ENCODE results near the gene OLFM1. TPM values are rescaled to one million over a fixed set of nuclear protein-coding genes. Genes with fewer than 3 reads are reported as not detected.

OLFM1 gene
- total RNA-seq, 4 donors from 2014 or later, result 8.5 to 73.9 (median 19.1) TPM

GRCh38 chr9:135050072-135050990 lies 37.1 kb upstream of the OLFM1 start:
- intact Hi-C loops (cut with DNase I; ENCODE audit: low total_unique reads), result no loop called here
- Histone ChIP-seq H3K27me3 (no peaks in the 10 kb centered on the region), H3K27ac (no peak overlapping the region), H3K36me3 (no peaks in the 10 kb centered on the region), H3K4me3 (no peak overlapping the region), H3K9me3 (no peaks in the 10 kb centered on the region), H3K4me1 (no peaks in the 10 kb centered on the region)
- no peak for DNase-seq
- no peak for TF ChIP-seq POLR2A (IDR thresholded peaks at IDR 0.05)
- TF ChIP-seq, protein P1, sequence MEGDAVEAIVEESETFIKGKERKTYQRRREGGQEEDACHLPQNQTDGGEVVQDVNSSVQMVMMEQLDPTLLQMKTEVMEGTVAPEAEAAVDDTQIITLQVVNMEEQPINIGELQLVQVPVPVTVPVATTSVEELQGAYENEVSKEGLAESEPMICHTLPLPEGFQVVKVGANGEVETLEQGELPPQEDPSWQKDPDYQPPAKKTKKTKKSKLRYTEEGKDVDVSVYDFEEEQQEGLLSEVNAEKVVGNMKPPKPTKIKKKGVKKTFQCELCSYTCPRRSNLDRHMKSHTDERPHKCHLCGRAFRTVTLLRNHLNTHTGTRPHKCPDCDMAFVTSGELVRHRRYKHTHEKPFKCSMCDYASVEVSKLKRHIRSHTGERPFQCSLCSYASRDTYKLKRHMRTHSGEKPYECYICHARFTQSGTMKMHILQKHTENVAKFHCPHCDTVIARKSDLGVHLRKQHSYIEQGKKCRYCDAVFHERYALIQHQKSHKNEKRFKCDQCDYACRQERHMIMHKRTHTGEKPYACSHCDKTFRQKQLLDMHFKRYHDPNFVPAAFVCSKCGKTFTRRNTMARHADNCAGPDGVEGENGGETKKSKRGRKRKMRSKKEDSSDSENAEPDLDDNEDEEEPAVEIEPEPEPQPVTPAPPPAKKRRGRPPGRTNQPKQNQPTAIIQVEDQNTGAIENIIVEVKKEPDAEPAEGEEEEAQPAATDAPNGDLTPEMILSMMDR (IDR thresholded peaks at IDR 0.05), result no peak

DNA sequence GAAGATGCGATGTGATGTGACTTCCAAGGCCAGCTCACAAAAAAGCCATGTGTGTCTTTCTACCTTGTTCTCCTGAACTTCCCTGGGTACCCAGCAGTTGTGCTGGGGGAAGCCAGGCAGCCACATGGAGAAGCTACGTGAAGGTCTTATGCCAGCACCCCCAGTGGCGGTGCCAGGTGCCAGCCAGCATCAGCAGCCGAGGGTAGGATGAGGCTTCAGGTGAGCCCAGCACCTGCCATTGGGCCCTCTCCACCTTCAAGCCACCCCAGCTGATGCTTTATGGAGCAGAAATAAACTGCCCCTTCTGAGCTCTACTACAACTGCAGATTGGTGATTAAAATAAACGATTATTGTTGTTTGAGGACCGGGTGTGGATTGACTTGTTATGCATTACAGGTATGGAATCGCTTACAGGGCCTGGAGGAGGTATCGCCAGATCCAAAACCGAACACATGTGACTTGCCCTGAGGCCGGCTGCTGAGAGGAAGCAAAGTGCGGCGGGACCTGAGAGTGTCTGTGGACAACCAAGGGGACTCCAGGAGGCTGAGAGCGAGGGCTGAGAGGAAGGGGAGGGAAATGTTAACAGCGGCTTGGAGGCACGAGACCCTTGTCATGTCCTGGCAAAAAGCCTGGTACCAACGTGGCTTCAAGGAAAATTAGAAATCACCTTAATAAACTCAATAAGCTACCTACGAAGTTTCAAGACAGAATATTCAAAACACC lies 36.0 kb upstream of the OLFM1 start:
- H3K9me3 ChIP-seq, result no peaks in the 10 kb centered on the region
- intact Hi-C loops (cut with DNase I; ENCODE audit: low total_unique reads), result no loop called here
- no peak for TF ChIP-seq POLR2A (IDR thresholded peaks at IDR 0.05)
- TF ChIP-seq, protein P1 (IDR thresholded peaks at IDR 0.05), result no peak
- no peaks in the 10 kb centered on the region for H3K27me3 ChIP-seq
- DNase-seq, result no peak
- H3K4me1 ChIP-seq, result no peaks in the 10 kb centered on the region
- no peak overlapping the region for H3K27ac ChIP-seq
- no peak overlapping the region for H3K4me3 ChIP-seq
- no peaks in the 10 kb centered on the region for H3K36me3 ChIP-seq

- no peak overlapping the region for H3K4me3 ChIP-seq
- H3K27me3 ChIP-seq, result peaks cover 0 to 5% of the 10 kb centered on the region in 2 donors
- no peak overlapping the region for H3K27ac ChIP-seq
- H3K9me3 ChIP-seq, result no peaks in the 10 kb centered on the region
- H3K4me1 ChIP-seq, result no peaks in the 10 kb centered on the region
- no peak for DNase-seq
- intact Hi-C loops (cut with DNase I; ENCODE audit: low total_unique reads), result no loop called here
- no peaks in the 10 kb centered on the region for H3K36me3 ChIP-seq
- no peak for TF ChIP-seq POLR2A (IDR thresholded peaks at IDR 0.05)
- TF ChIP-seq, protein P1 (IDR thresholded peaks at IDR 0.05), result no peak
Measured at GRCh38 chr9:135053133-135053532, 34.3 kb upstream of the OLFM1 start.

DNA sequence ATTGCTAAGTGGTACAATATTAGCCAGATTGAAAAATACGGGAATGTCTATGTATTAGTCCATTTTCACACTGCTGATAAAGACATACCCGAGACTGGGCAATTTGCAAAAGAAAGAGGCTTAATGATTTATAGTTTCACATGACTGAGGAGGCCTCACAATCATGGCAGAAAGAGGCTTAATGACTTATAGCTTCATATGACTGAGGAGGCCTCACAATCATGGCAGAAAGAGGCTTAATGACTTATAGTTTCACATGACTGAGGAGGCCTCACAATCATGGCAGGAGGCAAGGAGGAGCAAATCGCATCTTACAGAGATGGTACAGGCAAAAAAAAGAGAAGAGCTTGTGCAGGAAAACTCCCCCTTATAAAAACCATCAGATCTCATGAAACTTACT lies 32.3 kb upstream of the OLFM1 start:
- H3K9me3 ChIP-seq, result no peaks in the 10 kb centered on the region
- DNase-seq, result no peak
- H3K36me3 ChIP-seq, result no peaks in the 10 kb centered on the region
- H3K27me3 ChIP-seq, result peaks cover 0 to 5% of the 10 kb centered on the region in 2 donors
- no peak overlapping the region for H3K4me3 ChIP-seq
- no peak for TF ChIP-seq POLR2A (IDR thresholded peaks at IDR 0.05)
- TF ChIP-seq, protein P1 (IDR thresholded peaks at IDR 0.05), result no peak
- intact Hi-C loops (cut with DNase I; ENCODE audit: low total_unique reads), result no loop called here
- H3K27ac ChIP-seq, result no peak overlapping the region
- H3K4me1 ChIP-seq, result no peaks in the 10 kb centered on the region

DNA sequence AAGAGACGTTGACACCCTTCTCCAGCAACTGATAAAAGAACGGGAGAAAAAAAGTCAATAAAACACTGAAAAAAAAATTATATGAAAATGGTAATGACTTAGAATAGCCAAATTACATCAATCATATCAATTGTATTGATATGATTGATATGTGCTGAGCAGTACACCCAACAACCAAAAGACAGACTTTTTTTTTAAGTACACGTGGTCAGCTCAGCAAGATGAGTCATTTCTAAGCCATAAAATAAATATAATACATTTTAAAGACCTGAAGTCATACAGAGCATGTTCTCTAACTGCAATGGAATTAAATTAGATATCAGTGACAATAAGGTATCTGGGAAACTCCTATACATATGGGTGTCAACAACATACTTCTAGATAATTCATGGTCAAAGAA lies 30.9 kb upstream of the OLFM1 start:
- H3K27ac ChIP-seq, result no peak overlapping the region
- H3K4me1 ChIP-seq, result no peaks in the 10 kb centered on the region
- no peak overlapping the region for H3K4me3 ChIP-seq
- no peak for DNase-seq
- H3K27me3 ChIP-seq, result peaks cover 0 to 5% of the 10 kb centered on the region in 2 donors
- no peaks in the 10 kb centered on the region for H3K9me3 ChIP-seq
- intact Hi-C loops (cut with DNase I; ENCODE audit: low total_unique reads), result no loop called here
- no peaks in the 10 kb centered on the region for H3K36me3 ChIP-seq
- TF ChIP-seq, protein P1 (IDR thresholded peaks at IDR 0.05), result no peak
- no peak for TF ChIP-seq POLR2A (IDR thresholded peaks at IDR 0.05)

Measured in uterus (tissue), 4 donors.